ENCODE results near the gene MEIS2.

Gene MEIS2

DNA sequence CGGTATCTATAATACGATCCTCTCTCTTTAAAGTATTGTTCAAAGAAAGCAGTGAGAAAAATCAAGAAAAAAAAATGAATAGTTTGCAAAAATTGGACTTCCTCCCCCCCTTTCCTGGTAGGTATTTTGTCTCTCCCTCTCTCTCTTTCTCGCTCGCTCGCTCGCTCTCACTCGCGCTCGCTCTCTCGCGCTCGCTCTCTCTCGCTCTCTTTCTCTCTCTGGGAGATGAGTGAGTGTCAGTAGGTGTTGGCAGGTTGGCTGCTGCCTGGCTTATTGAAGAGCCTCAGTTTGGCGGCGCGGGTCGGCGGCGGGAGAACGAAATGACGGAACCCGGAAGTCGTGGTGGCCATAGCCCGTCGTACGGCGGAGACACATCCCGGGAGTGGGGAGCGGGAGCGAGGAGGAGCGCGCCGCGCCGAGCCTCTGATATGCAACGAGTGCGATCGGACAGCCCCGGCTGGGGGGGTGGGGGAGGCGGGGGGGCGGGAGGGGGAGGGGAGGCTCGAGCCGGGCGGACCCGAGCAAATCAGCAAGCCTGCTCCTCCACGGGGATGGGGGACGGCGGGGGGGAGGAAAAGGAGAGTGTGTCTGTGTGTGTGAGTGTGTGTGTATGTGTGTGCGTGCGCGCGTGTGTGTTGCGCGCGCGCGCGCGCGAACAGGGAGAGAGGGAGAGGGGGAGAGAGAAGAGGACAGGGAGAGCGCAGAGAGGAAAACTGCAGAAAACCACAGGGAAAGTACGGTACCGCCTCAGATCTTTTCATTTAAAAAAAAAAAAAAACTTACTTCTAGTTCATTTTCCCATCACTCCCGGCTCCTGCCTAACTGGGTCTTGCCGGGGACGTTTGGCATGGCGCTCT lies at the start of gene MEIS2:
TSS of gene MEIS2 (minus strand) at position 441 of the 857 bp plus-strand sequence. CDS start 1,083 bp downstream, outside the sequence.
- peak; percentile 57 for DNase-seq (ENCODE audit: low spot score)
- FAIRE-seq: no peak

DNA sequence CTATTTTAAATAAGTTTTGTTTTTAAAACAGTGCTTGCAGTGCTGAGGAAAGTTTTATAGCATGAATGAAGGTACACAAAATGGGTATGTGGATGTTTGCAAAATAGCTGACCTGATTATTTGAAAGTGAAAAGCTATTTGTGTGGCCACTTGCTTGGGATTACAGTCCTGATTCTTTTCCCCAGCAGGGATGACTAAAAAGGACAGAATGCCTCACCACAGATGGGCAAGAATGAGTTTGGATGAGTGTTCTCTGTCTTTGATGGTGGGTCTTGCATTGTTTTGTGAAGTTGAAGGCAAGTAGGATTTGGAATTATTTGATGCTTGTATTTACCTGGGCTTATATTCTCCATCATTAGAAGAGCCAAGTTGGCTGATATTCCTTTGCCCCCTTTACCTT lies 48.8 kb upstream of the MEIS2 start:
- FAIRE-seq (no peak), DNase-seq (ENCODE audit: low spot score) (no peak)

- FAIRE-seq: no peak
Observed at GRCh38 chr15:37148714-37149113, 48.4 kb upstream of the MEIS2 start.

GRCh38 chr15:37143351-37143750 lies 43.0 kb upstream of the MEIS2 start:
- no peak for FAIRE-seq
- no peak for DNase-seq (ENCODE audit: low spot score)

More at GRCh38 chr15:37148714-37149113, 48.4 kb upstream of the MEIS2 start:
- DNase-seq (ENCODE audit: low spot score): no peak

GRCh38 chr15:37142371-37142770 lies 42.0 kb upstream of the MEIS2 start:
- FAIRE-seq (no peak), DNase-seq (ENCODE audit: low spot score) (no peak)

GRCh38 chr15:37140531-37141058 lies 40.2 kb upstream of the MEIS2 start:
- no peak for DNase-seq (ENCODE audit: low spot score)
- no peak for FAIRE-seq

- FAIRE-seq: no peak
- no peak for DNase-seq (ENCODE audit: low spot score)
Observed at GRCh38 chr15:37138591-37139215, 38.4 kb upstream of the MEIS2 start.

GRCh38 chr15:37137221-37137620 lies 36.9 kb upstream of the MEIS2 start:
- no peak for FAIRE-seq

DNA sequence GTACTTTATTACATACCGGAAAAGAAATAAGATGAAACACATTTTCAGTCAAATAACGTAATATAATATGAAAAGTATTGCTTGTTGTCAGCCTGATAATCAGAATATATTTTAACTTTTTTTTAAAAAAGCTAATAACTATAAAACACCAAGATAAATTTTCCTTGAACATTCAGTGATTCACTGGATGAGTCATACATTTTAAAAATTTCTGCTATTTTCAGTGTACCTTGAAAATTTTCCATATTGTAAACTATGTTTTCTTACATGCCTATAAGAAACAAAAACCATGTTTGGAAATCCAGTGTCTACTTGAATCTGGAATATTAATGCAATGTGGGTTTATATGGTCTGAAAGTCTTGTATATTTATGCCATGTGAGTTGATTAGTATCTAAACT lies 36.3 kb upstream of the MEIS2 start:
- FAIRE-seq: no peak
- DNase-seq (ENCODE audit: low spot score): no peak

More at GRCh38 chr15:37137221-37137620, 36.9 kb upstream of the MEIS2 start:
- no peak for DNase-seq (ENCODE audit: low spot score)

GRCh38 chr15:37135225-37135624 lies 34.9 kb upstream of the MEIS2 start:
- FAIRE-seq (no peak), DNase-seq (ENCODE audit: low spot score) (no peak)

GRCh38 chr15:37134699-37135131 lies 34.4 kb upstream of the MEIS2 start:
- FAIRE-seq: no peak
- peak; percentile 46 for DNase-seq (ENCODE audit: low spot score)

- no peak for FAIRE-seq
- DNase-seq (ENCODE audit: low spot score): no peak
Observed at GRCh38 chr15:37134244-37134643, 33.9 kb upstream of the MEIS2 start.

GRCh38 chr15:37133602-37134001 lies 33.3 kb upstream of the MEIS2 start:
- no peak for FAIRE-seq
- DNase-seq (ENCODE audit: low spot score): no peak

DNA sequence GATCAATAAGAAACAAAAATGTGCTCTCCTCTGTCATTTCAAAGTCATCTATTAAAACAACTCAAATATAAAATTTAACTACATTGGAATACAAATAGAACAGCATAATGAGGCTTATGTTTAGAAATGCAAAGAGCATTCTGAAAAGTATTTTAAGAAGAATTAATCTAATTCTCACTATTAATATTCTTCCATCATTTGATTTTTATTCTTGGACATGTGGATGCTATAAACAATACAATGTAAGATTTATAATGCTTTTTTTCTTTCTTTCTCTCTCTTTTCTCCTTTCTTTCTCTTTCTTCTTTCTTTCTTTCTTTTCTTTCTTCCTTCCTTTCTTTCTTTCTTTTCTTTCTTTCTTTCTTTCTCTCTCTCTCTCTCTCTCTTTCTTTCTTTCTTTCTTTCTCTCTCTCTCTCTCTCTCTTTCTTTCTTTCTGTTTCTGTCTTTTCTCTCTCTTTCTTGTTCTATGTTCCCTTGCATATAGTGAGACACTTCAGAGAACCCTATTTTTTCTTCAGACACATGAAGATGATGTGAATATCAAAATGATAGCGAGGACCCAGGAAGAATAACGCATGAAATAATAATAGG lies 32.6 kb upstream of the MEIS2 start:
- FAIRE-seq (no peak), DNase-seq (ENCODE audit: low spot score) (no peak)

DNA sequence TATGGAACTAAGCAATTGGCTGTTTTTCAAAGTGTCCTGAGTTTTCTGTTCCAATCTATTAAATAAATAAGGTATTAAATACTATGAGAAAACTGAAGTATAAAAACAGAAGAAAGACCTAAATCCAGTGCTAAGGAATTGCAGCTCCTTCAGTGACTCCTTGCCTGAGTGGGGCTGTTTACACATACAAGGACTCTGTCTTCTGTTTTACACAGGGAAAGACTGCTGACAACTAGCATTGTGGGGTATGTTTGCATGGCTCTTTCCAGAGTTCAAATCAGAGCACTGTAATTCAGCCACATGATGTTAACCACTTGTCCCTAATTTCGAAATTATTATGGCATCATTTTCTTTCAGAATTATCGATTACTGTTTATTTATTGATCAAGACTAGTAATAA lies 31.3 kb upstream of the MEIS2 start:
- DNase-seq (ENCODE audit: low spot score): no peak
- no peak for FAIRE-seq

GRCh38 chr15:37130356-37130755 lies 30.0 kb upstream of the MEIS2 start:
- FAIRE-seq (no peak), DNase-seq (ENCODE audit: low spot score) (no peak)

DNA sequence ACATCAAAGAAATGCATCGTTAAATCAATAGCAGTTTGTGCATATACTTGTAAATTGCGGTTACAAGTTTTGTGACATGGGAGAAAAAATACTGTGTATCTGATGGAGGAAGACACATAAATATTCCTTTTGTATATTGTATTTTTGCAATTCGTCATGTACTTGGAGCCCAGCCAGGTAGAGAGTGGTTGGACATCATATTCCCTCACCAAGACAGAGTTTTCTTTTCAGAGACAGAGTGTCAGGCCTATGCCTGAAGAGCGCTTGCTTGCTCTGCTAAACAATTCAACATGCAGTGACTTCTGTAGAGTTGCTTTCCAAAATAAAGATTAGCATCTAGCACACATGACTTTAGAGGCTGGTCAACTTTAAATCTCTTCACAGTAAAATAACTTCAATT lies 24.8 kb upstream of the MEIS2 start:
- DNase-seq (ENCODE audit: low spot score): no peak
- no peak for FAIRE-seq

- FAIRE-seq (no peak), DNase-seq (ENCODE audit: low spot score) (no peak)
Observed at GRCh38 chr15:37124331-37124730, 24.0 kb upstream of the MEIS2 start.

GRCh38 chr15:37122703-37123102 lies 22.4 kb upstream of the MEIS2 start:
- no peak for FAIRE-seq
- no peak for DNase-seq (ENCODE audit: low spot score)

DNA sequence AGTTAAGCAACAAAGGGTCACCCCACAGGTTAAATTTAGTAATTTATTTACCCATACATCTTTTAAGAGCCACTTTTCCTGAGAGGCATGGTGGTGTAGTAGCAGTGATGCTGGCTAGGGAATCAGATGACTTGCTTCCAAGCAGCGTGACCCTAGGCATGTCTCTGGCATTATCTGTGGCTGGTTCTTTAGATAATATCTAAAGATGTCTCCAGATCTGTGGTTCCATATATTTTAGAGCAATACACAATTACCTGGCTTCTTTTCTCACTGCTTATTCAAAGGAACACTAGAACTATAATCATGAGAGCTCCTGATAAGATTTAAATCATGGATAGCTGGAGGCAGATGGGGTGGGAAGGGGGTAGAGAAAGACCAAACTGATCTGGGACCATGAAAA lies 21.1 kb upstream of the MEIS2 start:
- no peak for FAIRE-seq
- no peak for DNase-seq (ENCODE audit: low spot score)

DNA sequence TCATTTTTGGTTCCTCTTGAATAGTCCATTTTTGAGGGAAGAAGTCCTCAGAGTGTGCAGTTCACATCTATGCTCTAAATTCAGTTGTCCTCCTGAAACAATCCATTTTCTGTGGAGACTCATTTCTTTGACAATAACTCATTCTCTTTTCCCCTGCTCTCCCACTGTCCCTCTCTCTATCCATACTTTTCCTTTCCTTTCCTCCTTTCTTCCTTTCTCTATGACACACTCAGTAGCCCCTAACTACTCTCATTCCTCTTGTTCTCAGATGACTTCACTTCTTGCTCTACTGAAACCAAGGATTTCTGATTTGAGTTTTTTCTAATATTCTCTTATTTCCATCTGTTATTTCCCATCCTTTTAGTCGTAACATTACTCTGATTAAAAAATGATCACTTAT lies 16.7 kb upstream of the MEIS2 start:
- FAIRE-seq (no peak), DNase-seq (ENCODE audit: low spot score) (no peak)

DNA sequence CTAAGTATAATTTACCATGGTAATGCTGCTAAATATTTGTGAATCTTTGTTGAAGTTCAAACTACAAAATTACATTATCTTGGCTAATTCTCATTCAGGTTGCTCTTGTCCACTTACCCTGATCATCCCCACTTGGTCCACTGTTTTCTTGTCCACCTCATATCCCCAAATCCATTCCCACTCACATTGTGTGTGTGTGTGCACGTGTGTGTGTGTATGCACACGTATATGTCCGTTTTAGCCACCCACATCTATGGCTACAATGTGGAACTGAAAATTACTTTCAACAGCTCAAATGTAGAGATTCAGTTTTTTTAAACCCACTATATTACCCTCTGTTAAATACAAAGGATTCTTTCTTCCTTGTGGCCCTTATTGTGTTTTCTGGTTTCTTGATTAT lies 15.2 kb upstream of the MEIS2 start:
- DNase-seq (ENCODE audit: low spot score) (no peak), FAIRE-seq (no peak)
